ENCODE data around the gene STING1. TPM values are rescaled to one million over a fixed set of nuclear protein-coding genes. Genes with fewer than 3 reads are reported as not detected.

The STING1 gene
- polyA plus RNA-seq, 1 donor (not counting 4 experiments of a cell fraction or from before 2014, with no cell fraction given) = 25.2 TPM

DNA sequence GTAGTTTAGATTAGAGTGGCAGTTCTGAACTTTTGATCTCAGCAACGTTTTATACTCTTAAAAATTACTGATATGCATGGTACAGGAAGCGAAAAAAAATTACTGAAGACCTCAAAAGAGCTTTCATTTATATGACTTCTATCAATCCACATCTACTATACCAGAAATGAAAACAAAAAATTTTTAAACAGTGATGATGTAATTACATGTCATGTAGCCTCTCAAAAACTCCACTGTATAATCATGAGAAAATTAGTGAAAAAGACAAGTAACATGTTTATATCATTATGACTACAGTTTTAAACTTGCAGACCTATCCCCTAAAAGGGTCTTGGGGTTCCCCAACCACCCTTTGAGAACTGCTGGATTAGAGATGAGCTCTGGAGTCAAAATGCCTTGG lies 52.5 kb downstream of the STING1 start:
- TF ChIP-seq, protein P1, sequence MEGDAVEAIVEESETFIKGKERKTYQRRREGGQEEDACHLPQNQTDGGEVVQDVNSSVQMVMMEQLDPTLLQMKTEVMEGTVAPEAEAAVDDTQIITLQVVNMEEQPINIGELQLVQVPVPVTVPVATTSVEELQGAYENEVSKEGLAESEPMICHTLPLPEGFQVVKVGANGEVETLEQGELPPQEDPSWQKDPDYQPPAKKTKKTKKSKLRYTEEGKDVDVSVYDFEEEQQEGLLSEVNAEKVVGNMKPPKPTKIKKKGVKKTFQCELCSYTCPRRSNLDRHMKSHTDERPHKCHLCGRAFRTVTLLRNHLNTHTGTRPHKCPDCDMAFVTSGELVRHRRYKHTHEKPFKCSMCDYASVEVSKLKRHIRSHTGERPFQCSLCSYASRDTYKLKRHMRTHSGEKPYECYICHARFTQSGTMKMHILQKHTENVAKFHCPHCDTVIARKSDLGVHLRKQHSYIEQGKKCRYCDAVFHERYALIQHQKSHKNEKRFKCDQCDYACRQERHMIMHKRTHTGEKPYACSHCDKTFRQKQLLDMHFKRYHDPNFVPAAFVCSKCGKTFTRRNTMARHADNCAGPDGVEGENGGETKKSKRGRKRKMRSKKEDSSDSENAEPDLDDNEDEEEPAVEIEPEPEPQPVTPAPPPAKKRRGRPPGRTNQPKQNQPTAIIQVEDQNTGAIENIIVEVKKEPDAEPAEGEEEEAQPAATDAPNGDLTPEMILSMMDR (optimal IDR thresholded peaks at IDR 0.05 in 1 of 3, IDR thresholded peaks at IDR 0.05 in 1 of 3, conservative IDR thresholded peaks at IDR 0.05 in 1 of 3; ENCODE audit: extremely low read depth in 1 of 3, insufficient read depth in 2 of 3, low read length in 3 of 3) = no peak
- no peak for TF ChIP-seq EZH2 (IDR thresholded peaks at IDR 0.05; ENCODE audit: low read length)
- DNase-seq (ENCODE audit: low read depth, low spot score) (no peak), FAIRE-seq (no peak)
- Histone ChIP-seq H3K4me3 (ENCODE audit: control insufficient read depth in 2 of 3, extremely low read depth in 1 of 3, insufficient read depth in 2 of 3, low read depth in 1 of 3, low read length in 3 of 3) (no peak overlapping the region), H2AFZ (ENCODE audit: control insufficient read depth, low read length) (no peak overlapping the region), H3K27ac (ENCODE audit: control insufficient read depth, insufficient read depth, low read length) (no peak overlapping the region), H3K36me3 (ENCODE audit: control insufficient read depth in 2 of 2, extremely low read depth in 1 of 2, insufficient read depth in 2 of 2, low read length in 2 of 2) (no peaks in the 10 kb centered on the region), H3K4me2 (ENCODE audit: control insufficient read depth, extremely low read depth, insufficient read depth, low read depth, low read length) (no peak overlapping the region), H3K4me1 (ENCODE audit: control insufficient read depth, extremely low read depth, insufficient read depth, low read length) (peaks cover 8% of the 10 kb centered on the region), H3K9me1 (ENCODE audit: control insufficient read depth, extremely low read depth, insufficient read depth, low read length) (no peaks in the 10 kb centered on the region), H4K20me1 (ENCODE audit: control insufficient read depth, extremely low read depth, insufficient read depth, low read length) (no peaks in the 10 kb centered on the region), H3K27me3 (ENCODE audit: control insufficient read depth, extremely low read depth, insufficient read depth, low read length) (no peaks in the 10 kb centered on the region), H3K9ac (ENCODE audit: control insufficient read depth, extremely low read depth, insufficient read depth, low read length) (no peak overlapping the region), H3K79me2 (ENCODE audit: control insufficient read depth, insufficient read depth, low read length) (no peaks in the 10 kb centered on the region), H3K9me3 (ENCODE audit: control insufficient read depth, low read depth, low read length) (no peaks in the 10 kb centered on the region)
- dilution Hi-C loops (cut with MboI; ENCODE audit: extremely low pct_ligation_motif_present, low sequenced_read_pairs) = no loop called here

DNA sequence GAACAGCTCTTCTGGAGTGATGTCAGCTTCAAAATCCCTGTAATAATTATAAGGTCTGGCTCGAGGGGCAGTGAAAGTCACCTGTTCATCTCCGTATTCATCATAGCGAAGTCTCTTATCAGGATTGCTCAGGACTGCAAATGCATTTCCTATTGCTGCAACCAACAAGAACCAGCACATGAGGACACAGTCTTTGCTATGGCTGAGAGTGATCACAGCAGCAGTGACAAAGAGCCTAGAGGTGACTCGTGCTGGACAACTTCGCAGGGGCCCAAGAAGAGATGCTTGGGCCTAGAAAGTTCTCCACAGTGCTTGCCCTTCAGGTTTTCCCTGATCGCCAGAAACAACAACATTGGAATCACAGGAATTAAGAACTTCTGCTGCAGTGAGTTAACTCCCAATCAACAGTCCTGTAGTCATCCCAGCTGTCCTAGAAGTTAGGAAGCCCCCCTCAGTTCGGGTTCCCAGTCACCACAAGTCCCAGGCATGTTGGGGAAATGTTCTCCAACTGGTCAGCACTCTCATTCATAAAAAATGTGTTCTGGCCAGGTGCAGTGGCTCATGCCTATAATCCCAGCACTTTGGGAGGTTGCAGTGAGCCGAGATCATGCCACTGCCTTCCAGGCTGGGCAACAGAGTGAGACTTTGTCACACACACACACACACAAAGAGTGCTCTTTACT lies 56.2 kb downstream of the STING1 start:
- Histone ChIP-seq H3K36me3 (ENCODE audit: control insufficient read depth in 2 of 2, extremely low read depth in 1 of 2, insufficient read depth in 2 of 2, low read length in 2 of 2) (no peaks in the 10 kb centered on the region), H3K9ac (ENCODE audit: control insufficient read depth, extremely low read depth, insufficient read depth, low read length) (no peak overlapping the region), H3K9me1 (ENCODE audit: control insufficient read depth, extremely low read depth, insufficient read depth, low read length) (no peaks in the 10 kb centered on the region), H3K4me1 (ENCODE audit: control insufficient read depth, extremely low read depth, insufficient read depth, low read length) (peaks cover 8% of the 10 kb centered on the region), H2AFZ (ENCODE audit: control insufficient read depth, low read length) (no peak overlapping the region), H3K27me3 (ENCODE audit: control insufficient read depth, extremely low read depth, insufficient read depth, low read length) (no peaks in the 10 kb centered on the region), H3K4me2 (ENCODE audit: control insufficient read depth, extremely low read depth, insufficient read depth, low read depth, low read length) (no peak overlapping the region), H3K27ac (ENCODE audit: control insufficient read depth, insufficient read depth, low read length) (no peak overlapping the region), H4K20me1 (ENCODE audit: control insufficient read depth, extremely low read depth, insufficient read depth, low read length) (no peaks in the 10 kb centered on the region), H3K4me3 (ENCODE audit: control insufficient read depth in 2 of 3, extremely low read depth in 1 of 3, insufficient read depth in 2 of 3, low read depth in 1 of 3, low read length in 3 of 3) (no peak overlapping the region), H3K9me3 (ENCODE audit: control insufficient read depth, low read depth, low read length) (no peaks in the 10 kb centered on the region), H3K79me2 (ENCODE audit: control insufficient read depth, insufficient read depth, low read length) (no peaks in the 10 kb centered on the region)
- no peak for TF ChIP-seq EZH2 (IDR thresholded peaks at IDR 0.05; ENCODE audit: low read length)
- TF ChIP-seq, protein P1 (optimal IDR thresholded peaks at IDR 0.05 in 1 of 3, IDR thresholded peaks at IDR 0.05 in 1 of 3, conservative IDR thresholded peaks at IDR 0.05 in 1 of 3; ENCODE audit: extremely low read depth in 1 of 3, insufficient read depth in 2 of 3, low read length in 3 of 3) = no peak
- FAIRE-seq (no peak), DNase-seq (ENCODE audit: low read depth, low spot score) (no peak)
- dilution Hi-C loops (cut with MboI; ENCODE audit: extremely low pct_ligation_motif_present, low sequenced_read_pairs) = no loop called here

Small RNA genes within 50 kb of the gene (small RNA-seq; reads per million reads assigned to genes)
- gene RNU5B-4P (ENCODE audit: insufficient read length in 3 of 3, low read depth in 3 of 3, low replicate concordance in 1 of 3) = 0 reads per million in 3 experiments

Other genes with a start within 250 kb of the STING1 start
- 81.6 to 122 TPM (median 82.8 TPM) in 3 replicates for gene MATR3, start 189.0 kb downstream of the STING1 start, polyA plus RNA-seq
- 31.0 to 65.6 TPM (median 43.8 TPM) in 3 replicates for gene PAIP2, start 140.9 kb downstream of the STING1 start, polyA plus RNA-seq
- gene SLC23A1, start 99.5 kb downstream of the STING1 start, polyA plus RNA-seq = 0.03 TPM in 1 of 3 replicates, not detected in the others
- gene MZB1, start 92.8 kb downstream of the STING1 start, polyA plus RNA-seq = 0.13 to 0.27 TPM in 2 of 3 replicates, not detected in the other
- 0.22 to 0.32 TPM (median 0.26 TPM) in 3 replicates for gene PROB1, start 87.7 kb downstream of the STING1 start, polyA plus RNA-seq
- gene SPATA24, start 78.7 kb downstream of the STING1 start, polyA plus RNA-seq = 2.7 to 4.9 TPM (median 4.0 TPM) in 3 replicates
- 3.0 to 6.6 TPM (median 3.6 TPM) in 3 replicates for gene DNAJC18, start 43.2 kb downstream of the STING1 start, polyA plus RNA-seq
- not detected in 3 replicates for gene ECSCR, start 20.0 kb downstream of the STING1 start, polyA plus RNA-seq
- gene SMIM33, start 11.8 kb downstream of the STING1 start, polyA plus RNA-seq = not detected in 3 replicates
- gene UBE2D2, start 78.6 kb upstream of the STING1 start, polyA plus RNA-seq = 49.8 to 127 TPM (median 65.7 TPM) in 3 replicates
- gene CXXC5, start 165.6 kb upstream of the STING1 start, polyA plus RNA-seq = 0.59 to 1.7 TPM (median 1.0 TPM) in 3 replicates